ENCODE measurements around the gene STK39. TPM values are rescaled to one million over a fixed set of nuclear protein-coding genes. Genes with fewer than 3 reads are reported as not detected.

The STK39 gene
- total and polyA plus RNA-seq, 4 donors = 8.5 to 18.7 (median 11.2) TPM

DNA sequence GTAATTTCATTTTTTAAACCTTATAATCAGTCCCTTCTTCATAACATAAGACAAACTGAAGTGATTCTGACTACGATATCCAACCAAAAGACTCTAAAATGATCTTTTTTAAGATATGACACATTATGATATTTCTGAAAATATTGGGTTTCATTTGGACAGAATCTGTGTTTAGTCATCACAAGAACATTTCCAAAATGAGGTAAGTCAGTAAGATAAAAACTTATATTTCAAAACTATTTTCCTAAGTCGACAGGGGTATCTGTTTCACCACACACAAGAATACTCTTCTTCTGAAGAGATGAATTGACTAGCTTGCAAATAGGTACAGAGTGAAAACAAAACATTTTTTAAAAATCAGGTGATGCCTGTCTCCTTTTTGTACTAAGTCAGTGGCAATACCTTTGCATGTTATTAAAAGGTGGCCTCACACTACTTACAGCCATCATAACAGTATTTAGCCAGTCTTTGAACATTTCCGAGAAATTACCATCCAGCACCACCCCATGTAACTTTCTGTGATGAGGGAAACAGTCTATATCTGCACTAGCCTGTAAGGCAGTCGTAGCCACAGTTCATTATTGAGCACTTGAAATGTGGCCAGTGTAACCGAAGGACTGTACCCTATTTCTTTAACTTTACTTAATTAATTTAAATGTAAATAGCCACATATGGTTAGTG is 13.5 kb downstream of the STK39 start:
- DNase-seq (no peak), ATAC-seq (ENCODE audit: insufficient read depth, low FRiP score) (no peak)
- Histone ChIP-seq H3K36me3 (ENCODE audit: control insufficient read depth in 4 of 4, insufficient read depth in 4 of 4, low read length in 4 of 4) (peaks cover 0 to 2% (median 0%) of the 10 kb centered on the region in 4 donors), H3K4me1 (ENCODE audit: control insufficient read depth in 5 of 5, insufficient read depth in 5 of 5, low read length in 5 of 5) (peaks cover 0 to 5% (median 0%) of the 10 kb centered on the region in 5 donors), H3K27ac (ENCODE audit: low read depth in 1 of 2, low read length in 1 of 2) (no peak overlapping the region), H3K9me3 (ENCODE audit: control insufficient read depth in 4 of 4, insufficient read depth in 3 of 4, low read length in 3 of 4) (peaks cover 0 to 4% (median 0%) of the 10 kb centered on the region in 4 donors), H3K9ac (ENCODE audit: insufficient read depth in 1 of 2, low read length in 2 of 2) (no peak overlapping the region), H3K27me3 (ENCODE audit: control insufficient read depth in 3 of 3, insufficient read depth in 3 of 3, low read length in 2 of 3) (no peaks in the 10 kb centered on the region), H3K4me3 (no peak overlapping the region)
- WGBS, 2 donors = 91 to 97% methylated on average over 5 of the region's 5 CpGs
- TF ChIP-seq, protein P1, sequence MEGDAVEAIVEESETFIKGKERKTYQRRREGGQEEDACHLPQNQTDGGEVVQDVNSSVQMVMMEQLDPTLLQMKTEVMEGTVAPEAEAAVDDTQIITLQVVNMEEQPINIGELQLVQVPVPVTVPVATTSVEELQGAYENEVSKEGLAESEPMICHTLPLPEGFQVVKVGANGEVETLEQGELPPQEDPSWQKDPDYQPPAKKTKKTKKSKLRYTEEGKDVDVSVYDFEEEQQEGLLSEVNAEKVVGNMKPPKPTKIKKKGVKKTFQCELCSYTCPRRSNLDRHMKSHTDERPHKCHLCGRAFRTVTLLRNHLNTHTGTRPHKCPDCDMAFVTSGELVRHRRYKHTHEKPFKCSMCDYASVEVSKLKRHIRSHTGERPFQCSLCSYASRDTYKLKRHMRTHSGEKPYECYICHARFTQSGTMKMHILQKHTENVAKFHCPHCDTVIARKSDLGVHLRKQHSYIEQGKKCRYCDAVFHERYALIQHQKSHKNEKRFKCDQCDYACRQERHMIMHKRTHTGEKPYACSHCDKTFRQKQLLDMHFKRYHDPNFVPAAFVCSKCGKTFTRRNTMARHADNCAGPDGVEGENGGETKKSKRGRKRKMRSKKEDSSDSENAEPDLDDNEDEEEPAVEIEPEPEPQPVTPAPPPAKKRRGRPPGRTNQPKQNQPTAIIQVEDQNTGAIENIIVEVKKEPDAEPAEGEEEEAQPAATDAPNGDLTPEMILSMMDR (IDR thresholded peaks at IDR 0.05; ENCODE audit: control extremely low read depth, extremely low read depth) = no peak

DNA sequence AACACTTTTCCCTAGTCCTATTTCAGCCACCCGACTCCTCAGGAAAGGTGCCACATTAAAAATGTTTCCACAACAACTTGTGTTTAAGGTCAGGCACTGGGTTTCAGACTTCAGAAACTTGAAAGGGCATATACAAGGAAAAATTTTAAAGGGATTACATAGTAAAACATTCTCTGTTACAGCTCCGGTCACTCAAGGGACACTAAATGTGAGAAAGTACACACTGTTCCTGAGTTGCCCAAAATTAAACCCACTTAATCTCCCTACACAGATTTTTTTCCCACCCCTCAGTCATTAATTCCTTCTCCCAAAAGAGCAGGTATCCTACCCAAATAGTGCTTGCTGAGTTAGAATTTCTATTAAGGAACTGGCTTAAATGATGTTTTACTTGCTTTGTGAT is 14.2 kb downstream of the STK39 start:
- WGBS, 2 donors = 90 to 91% methylated on average over 2 of the region's 2 CpGs
- no peak overlapping the region for H3K9ac ChIP-seq (ENCODE audit: insufficient read depth in 1 of 2, low read length in 2 of 2)

DNA sequence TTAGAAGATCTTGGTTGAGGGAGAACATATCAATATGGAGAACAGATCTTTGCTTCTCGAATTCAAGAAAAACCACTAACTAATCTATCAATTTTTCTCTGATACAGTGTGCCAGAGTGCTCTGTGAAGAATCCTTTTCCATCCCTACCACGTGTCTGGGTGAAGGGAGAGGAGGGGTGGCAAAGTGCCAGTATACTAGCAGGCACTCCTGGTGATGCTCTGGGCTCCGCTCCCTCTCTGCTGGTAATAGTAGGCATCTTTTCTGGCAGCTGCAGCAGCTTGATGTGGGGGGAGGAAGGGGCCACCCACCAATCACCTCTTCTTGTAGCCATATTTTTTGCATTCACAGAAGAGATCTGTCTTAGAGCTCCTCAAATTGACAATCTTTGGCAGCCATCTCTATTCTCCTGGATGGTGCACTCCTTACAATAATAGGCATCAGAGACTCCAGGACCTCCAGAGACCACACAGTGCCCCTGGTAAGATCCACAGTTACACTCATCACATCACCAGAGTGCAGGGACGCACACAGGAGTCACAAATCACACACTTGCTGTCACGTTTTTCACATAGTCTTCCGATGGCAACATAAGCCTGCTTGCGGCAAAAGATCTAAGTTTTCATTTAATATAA is 15.7 kb downstream of the STK39 start:
- WGBS, 2 donors = 90 to 93% methylated on average over 7 of the region's 7 CpGs
- no peak for ATAC-seq (ENCODE audit: insufficient read depth, low FRiP score)
- Histone ChIP-seq H3K27ac (ENCODE audit: low read depth in 1 of 2, low read length in 1 of 2) (no peak overlapping the region), H3K4me3 (no peak overlapping the region), H3K9me3 (ENCODE audit: control insufficient read depth in 4 of 4, insufficient read depth in 3 of 4, low read length in 3 of 4) (peaks cover 0 to 4% (median 0%) of the 10 kb centered on the region in 4 donors), H3K36me3 (ENCODE audit: control insufficient read depth in 4 of 4, insufficient read depth in 4 of 4, low read length in 4 of 4) (peaks cover 0 to 2% (median 0%) of the 10 kb centered on the region in 4 donors), H3K9ac (ENCODE audit: insufficient read depth in 1 of 2, low read length in 2 of 2) (no peak overlapping the region), H3K4me1 (ENCODE audit: control insufficient read depth in 5 of 5, insufficient read depth in 5 of 5, low read length in 5 of 5) (no peaks in the 10 kb centered on the region), H3K27me3 (ENCODE audit: control insufficient read depth in 3 of 3, insufficient read depth in 3 of 3, low read length in 2 of 3) (no peaks in the 10 kb centered on the region)
- DNase-seq = no peak
- TF ChIP-seq, protein P1 (IDR thresholded peaks at IDR 0.05; ENCODE audit: control extremely low read depth, extremely low read depth) = no peak

More for the DNA sequence above, 14.2 kb downstream of the STK39 start:
- Histone ChIP-seq H3K27ac (ENCODE audit: low read depth in 1 of 2, low read length in 1 of 2) (no peak overlapping the region), H3K4me3 (no peak overlapping the region), H3K9me3 (ENCODE audit: control insufficient read depth in 4 of 4, insufficient read depth in 3 of 4, low read length in 3 of 4) (peaks cover 0 to 4% (median 0%) of the 10 kb centered on the region in 4 donors), H3K27me3 (ENCODE audit: control insufficient read depth in 3 of 3, insufficient read depth in 3 of 3, low read length in 2 of 3) (no peaks in the 10 kb centered on the region), H3K4me1 (ENCODE audit: control insufficient read depth in 5 of 5, insufficient read depth in 5 of 5, low read length in 5 of 5) (peaks cover 0 to 5% (median 0%) of the 10 kb centered on the region in 5 donors), H3K36me3 (ENCODE audit: control insufficient read depth in 4 of 4, insufficient read depth in 4 of 4, low read length in 4 of 4) (peaks cover 0 to 2% (median 0%) of the 10 kb centered on the region in 4 donors)
- ATAC-seq (ENCODE audit: insufficient read depth, low FRiP score) (no peak), DNase-seq (no peak)
- TF ChIP-seq, protein P1 (IDR thresholded peaks at IDR 0.05; ENCODE audit: control extremely low read depth, extremely low read depth) = no peak
